ENCODE measurements around the gene ATP13A1. TPM values are rescaled to one million over a fixed set of nuclear protein-coding genes. Genes with fewer than 3 reads are reported as not detected.
A peak's percentile ranks its signal among the peaks of the same experiment; 100 is the strongest.
"Not testable (repeated sequence)": the region's sequence is repeated elsewhere in the genome, so short reads cannot be mapped to it uniquely, and the experiment has no call there.

ATP13A1 gene
- total RNA-seq, 4 donors from 2014 or later: 90.5 to 196 (median 171) TPM

DNA sequence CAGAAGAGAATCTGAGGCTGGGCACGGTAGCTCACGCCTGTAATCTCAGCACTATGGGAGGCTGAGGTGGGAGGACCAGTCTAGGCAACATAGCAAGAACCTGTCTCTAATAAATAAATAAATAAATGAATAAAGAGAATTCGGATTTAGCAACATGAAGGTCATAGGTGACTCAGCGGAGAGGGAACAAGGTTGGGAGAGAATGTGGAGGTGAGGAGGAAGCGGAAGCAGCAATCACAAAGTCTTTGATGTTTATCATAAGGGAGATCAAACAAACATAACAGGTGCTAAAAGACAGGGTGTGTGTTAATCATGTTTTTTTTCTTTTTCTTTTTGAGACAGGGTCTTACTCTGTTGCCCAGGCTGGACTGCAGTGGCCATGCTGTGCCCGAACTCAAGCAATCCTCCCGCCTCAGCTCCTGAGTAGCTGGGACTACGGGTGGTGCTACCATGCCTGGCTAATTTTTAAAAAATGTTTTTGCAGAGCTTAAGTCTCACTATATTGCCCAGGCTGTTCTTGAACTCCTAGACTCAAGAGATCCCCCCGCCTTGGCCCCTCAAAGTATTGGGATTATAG lies 61.3 kb downstream of the ATP13A1 start:
- Histone ChIP-seq H3K36me3 (no peaks in the 10 kb centered on the region), H3K27ac (no peak overlapping the region), H3K27me3 (no peaks in the 10 kb centered on the region), H3K4me3 (no peak overlapping the region), H3K9me3 (no peaks in the 10 kb centered on the region), H3K4me1 (peaks cover 27% of the 10 kb centered on the region)
- no peak for DNase-seq (ENCODE audit: low spot score in 2 of 2)
- TF ChIP-seq POLR2AphosphoS5 (IDR thresholded peaks at IDR 0.05) (no peak), POLR2A (IDR thresholded peaks at IDR 0.05) (no peak), EP300 (IDR thresholded peaks at IDR 0.05) (no peak)
- TF ChIP-seq, protein P1, sequence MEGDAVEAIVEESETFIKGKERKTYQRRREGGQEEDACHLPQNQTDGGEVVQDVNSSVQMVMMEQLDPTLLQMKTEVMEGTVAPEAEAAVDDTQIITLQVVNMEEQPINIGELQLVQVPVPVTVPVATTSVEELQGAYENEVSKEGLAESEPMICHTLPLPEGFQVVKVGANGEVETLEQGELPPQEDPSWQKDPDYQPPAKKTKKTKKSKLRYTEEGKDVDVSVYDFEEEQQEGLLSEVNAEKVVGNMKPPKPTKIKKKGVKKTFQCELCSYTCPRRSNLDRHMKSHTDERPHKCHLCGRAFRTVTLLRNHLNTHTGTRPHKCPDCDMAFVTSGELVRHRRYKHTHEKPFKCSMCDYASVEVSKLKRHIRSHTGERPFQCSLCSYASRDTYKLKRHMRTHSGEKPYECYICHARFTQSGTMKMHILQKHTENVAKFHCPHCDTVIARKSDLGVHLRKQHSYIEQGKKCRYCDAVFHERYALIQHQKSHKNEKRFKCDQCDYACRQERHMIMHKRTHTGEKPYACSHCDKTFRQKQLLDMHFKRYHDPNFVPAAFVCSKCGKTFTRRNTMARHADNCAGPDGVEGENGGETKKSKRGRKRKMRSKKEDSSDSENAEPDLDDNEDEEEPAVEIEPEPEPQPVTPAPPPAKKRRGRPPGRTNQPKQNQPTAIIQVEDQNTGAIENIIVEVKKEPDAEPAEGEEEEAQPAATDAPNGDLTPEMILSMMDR (IDR thresholded peaks at IDR 0.05): no peak
- WGBS: 76% methylated on average over 9 of the region's 9 CpGs

DNA sequence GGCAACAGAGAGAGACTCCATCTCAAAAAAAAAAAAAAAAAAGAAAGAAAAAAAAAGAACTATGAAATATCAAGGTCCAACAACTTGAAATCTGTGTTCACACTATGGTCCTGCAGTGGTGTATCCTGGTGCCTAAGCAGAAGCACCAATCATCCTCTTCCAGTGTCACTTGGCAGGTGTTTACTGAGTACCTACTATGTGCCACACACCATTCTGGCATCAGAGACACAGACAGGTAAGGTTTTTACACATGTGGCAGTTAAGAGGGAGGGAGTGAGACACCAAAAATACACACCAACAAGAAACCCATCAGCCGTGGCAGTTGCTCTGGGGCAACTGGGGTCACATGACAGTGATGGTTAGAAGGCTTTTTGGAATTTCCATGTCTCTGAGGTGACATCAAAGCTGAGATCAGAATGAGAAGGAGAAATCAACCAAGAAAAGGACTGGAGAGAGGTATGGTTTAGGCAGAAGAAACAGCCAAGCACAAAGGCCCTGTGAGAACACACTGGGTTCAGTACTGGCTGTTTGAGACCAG lies 62.6 kb downstream of the ATP13A1 start:
- no peaks in the 10 kb centered on the region for H3K27me3 ChIP-seq
- no peak overlapping the region for H3K4me3 ChIP-seq
- TF ChIP-seq POLR2AphosphoS5 (IDR thresholded peaks at IDR 0.05): no peak
- no peak for TF ChIP-seq POLR2A (IDR thresholded peaks at IDR 0.05)
- TF ChIP-seq EP300 (IDR thresholded peaks at IDR 0.05): no peak
- no peaks in the 10 kb centered on the region for H3K36me3 ChIP-seq
- H3K4me1 ChIP-seq: peaks cover 28% of the 10 kb centered on the region
- DNase-seq (ENCODE audit: low spot score in 2 of 2): no peak
- no peak overlapping the region for H3K27ac ChIP-seq
- WGBS: 69% methylated on average over 1 of the region's 1 CpG
- no peaks in the 10 kb centered on the region for H3K9me3 ChIP-seq

DNA sequence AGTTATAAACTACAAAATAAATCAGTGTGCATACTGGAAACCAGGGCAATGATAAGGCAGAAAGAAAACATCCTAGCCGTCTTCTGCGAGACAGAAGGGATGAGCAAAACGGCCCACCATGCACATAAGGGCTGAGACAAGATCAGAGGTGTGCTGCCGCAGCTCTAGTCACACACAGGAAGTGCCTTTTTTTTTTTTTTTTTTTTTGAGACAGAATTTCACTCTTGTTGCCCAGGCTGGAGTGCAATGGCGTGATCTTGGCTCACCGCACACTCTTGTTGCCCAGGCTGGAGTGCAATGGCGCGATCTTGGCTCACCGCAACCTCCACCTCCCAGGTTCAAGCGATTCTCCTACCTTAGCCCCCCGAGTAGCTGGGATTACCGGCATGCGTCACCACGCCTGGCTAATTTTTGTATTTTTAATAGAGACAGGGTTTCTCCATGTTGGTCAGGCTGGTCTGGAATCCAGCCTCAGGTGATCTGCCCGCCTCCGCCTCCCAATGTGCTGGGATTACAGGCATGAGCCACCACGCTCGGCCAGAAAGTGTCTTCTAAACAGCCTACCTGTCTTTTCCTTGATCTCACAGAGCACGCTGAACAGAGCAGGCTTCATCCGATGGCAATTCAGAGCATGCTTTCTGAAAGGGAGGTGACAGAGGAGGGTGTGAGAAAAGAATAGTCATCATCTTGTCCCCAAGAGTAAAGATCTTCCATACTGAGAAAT lies 64.6 kb downstream of the ATP13A1 start:
- not testable (repeated sequence) for DNase-seq (ENCODE audit: low spot score in 2 of 2); H3K36me3 ChIP-seq; H3K9me3 ChIP-seq; H3K4me3 ChIP-seq; H3K27me3 ChIP-seq
- WGBS: 94% methylated on average over 20 of the region's 20 CpGs
- H3K27ac ChIP-seq: peak overlapping the region; percentile 52
- peaks cover 43% of the 10 kb centered on the region for H3K4me1 ChIP-seq

DNA sequence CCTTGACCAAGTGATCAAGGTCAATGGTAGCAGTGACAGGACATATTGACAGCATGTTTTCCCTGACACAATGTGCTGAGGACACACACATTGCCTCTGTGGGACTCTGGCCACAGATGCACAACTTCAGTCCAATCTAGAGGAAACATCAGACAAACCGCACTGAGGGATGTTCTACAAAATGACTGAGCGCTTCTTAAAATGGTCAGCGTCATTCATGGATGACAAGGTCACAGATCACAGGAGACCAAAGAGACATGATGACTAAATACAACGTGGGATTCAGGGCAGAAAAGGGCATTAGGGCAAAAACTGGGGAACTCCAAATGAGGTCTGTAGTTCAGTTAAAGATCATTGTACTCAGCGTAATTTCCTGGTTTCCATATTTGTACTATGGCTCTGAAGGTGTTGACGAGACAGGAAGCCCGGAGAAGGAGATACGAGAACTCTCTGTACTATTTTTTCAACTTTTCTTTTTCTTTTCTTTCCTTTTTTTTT lies 65.6 kb downstream of the ATP13A1 start:
- Histone ChIP-seq H3K27me3 (no peaks in the 10 kb centered on the region), H3K27ac (no peak overlapping the region), H3K9me3 (no peaks in the 10 kb centered on the region), H3K36me3 (no peaks in the 10 kb centered on the region), H3K4me1 (peaks cover 39% of the 10 kb centered on the region), H3K4me3 (no peak overlapping the region)
- WGBS: 78% methylated on average over 8 of the region's 8 CpGs
- no peak for DNase-seq (ENCODE audit: low spot score in 2 of 2)
- TF ChIP-seq POLR2A (IDR thresholded peaks at IDR 0.05): no peak
- no peak for TF ChIP-seq POLR2AphosphoS5 (IDR thresholded peaks at IDR 0.05)
- TF ChIP-seq, protein P1 (IDR thresholded peaks at IDR 0.05): no peak
- TF ChIP-seq EP300 (IDR thresholded peaks at IDR 0.05): no peak

Other genes starting within 250 kb of the ATP13A1 start
- gene TSSK6, start 148.1 kb downstream of the ATP13A1 start, total RNA-seq: 1 to 10 TPM; 1.9 to 3.8 (median 3.0) TPM
- gene NDUFA13, start 147.5 kb downstream of the ATP13A1 start, total RNA-seq: 100 to 1,000 TPM in 3 of 4 donors, 10 to 100 TPM in 1; 94.4 to 160 (median 109) TPM
- 10 to 100 TPM in 1 of 4 donors, 1 to 10 TPM in 3; 1.1 to 12.0 (median 1.7) TPM for gene YJEFN3, start 134.8 kb downstream of the ATP13A1 start, total RNA-seq
- under 1 TPM; 0.15 to 0.44 (median 0.21) TPM for gene CILP2, start 125.4 kb downstream of the ATP13A1 start, total RNA-seq
- 10 to 100 TPM in 1 of 4 donors, 1 to 10 TPM in 3; 3.3 to 14.9 (median 4.8) TPM for gene PBX4, start 45.0 kb downstream of the ATP13A1 start, total RNA-seq
- 10 to 100 TPM; 27.4 to 36.2 (median 32.6) TPM for gene LPAR2, start 35.5 kb downstream of the ATP13A1 start, total RNA-seq
- gene GMIP, start 20.0 kb downstream of the ATP13A1 start, total RNA-seq: 10 to 100 TPM; 10.1 to 14.4 (median 13.4) TPM
- gene ZNF101, start 5.2 kb upstream of the ATP13A1 start, total RNA-seq: 10 to 100 TPM in 1 of 4 donors, 1 to 10 TPM in 3; 7.2 to 13.6 (median 7.8) TPM
- gene ZNF14, start 69.4 kb upstream of the ATP13A1 start, total RNA-seq: 10 to 100 TPM in 1 of 4 donors, 1 to 10 TPM in 3; 4.9 to 12.3 (median 6.1) TPM
- 10 to 100 TPM; 29.1 to 72.7 (median 48.8) TPM for gene ZNF506, start 158.1 kb upstream of the ATP13A1 start, total RNA-seq
- gene ZNF253, start 202.2 kb upstream of the ATP13A1 start, total RNA-seq: 10 to 100 TPM in 2 of 4 donors, 1 to 10 TPM in 2; 5.0 to 16.7 (median 8.8) TPM
- gene ZNF93, start 237.3 kb upstream of the ATP13A1 start, total RNA-seq: 10 to 100 TPM in 1 of 4 donors, 1 to 10 TPM in 3; 6.0 to 12.5 (median 7.2) TPM